ENCODE results near the gene CTDSPL2.

DNA sequence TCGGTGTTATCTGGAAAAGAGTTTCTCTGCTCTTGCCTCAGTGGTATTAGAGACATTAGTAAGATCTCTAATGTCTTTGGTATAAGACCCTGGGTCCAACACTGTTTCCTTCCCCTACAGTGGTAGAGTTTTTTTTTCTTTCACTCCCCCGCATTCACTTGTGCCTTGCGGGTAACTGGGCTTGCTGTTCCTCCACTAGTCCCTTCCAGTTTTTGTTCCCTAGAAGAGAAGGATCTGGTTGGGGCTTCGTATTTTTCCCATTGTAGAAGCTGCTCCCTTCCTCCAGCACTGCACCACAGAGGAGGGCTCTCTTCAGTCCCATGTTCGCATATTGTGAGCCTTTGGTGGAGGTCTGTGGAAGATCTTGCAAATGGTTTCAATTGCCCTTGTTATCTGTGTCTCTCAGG lies 13.7 kb downstream of the CTDSPL2 start:
- TF ChIP-seq, protein P1, sequence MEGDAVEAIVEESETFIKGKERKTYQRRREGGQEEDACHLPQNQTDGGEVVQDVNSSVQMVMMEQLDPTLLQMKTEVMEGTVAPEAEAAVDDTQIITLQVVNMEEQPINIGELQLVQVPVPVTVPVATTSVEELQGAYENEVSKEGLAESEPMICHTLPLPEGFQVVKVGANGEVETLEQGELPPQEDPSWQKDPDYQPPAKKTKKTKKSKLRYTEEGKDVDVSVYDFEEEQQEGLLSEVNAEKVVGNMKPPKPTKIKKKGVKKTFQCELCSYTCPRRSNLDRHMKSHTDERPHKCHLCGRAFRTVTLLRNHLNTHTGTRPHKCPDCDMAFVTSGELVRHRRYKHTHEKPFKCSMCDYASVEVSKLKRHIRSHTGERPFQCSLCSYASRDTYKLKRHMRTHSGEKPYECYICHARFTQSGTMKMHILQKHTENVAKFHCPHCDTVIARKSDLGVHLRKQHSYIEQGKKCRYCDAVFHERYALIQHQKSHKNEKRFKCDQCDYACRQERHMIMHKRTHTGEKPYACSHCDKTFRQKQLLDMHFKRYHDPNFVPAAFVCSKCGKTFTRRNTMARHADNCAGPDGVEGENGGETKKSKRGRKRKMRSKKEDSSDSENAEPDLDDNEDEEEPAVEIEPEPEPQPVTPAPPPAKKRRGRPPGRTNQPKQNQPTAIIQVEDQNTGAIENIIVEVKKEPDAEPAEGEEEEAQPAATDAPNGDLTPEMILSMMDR (IDR thresholded peaks at IDR 0.05): no peak
- TF ChIP-seq ZFX (IDR thresholded peaks at IDR 0.05; ENCODE audit: borderline replicate concordance): no peak

All from 22Rv1 (cell line).